Measurements from ENCODE around the gene KCNRG. TPM values are rescaled to one million over a fixed set of nuclear protein-coding genes. Genes with fewer than 3 reads are reported as not detected.

Gene KCNRG
- total and polyA plus RNA-seq, 2 of the 4 experiments (the other 2 are of a cell fraction): 0.51 to 2.7 TPM

DNA sequence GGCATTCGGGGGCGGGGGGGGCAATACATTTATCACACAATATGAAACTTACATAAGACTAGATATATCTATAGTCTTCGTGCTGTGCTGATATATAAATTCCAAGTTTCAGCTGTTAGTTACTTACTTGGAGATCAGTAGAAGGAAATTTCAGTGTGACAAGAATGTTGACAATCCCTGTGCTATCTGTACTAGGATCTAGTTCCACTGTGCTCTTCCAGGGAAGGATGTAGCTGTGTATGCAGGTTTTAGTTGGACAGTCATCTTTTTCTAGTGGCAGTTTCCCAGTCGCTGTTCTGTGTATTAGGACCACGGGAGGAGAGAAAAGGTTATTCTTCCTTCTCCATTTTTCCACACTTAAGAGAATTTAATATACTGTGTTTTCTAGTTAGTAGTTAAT, 21.6 kb upstream of the KCNRG start:
- H3K4me2 ChIP-seq (ENCODE audit: low read depth, low read length): no peak overlapping the region
- ATAC-seq (ENCODE audit: low read depth) (no peak), DNase-seq (no peak)
- peaks cover 9% of the 10 kb centered on the region for H3K9me1 ChIP-seq (ENCODE audit: insufficient read depth, low read length)
- H3K4me3 ChIP-seq (ENCODE audit: insufficient read depth, low read depth, low read length): no peak overlapping the region
- H2BK120ac ChIP-seq (ENCODE audit: low read depth, low read length): no peak overlapping the region
- H3K14ac ChIP-seq (replicated peaks; ENCODE audit: low read depth, low read length): no peak overlapping the region
- H3K27ac ChIP-seq (ENCODE audit: insufficient read depth, low read length): no peak overlapping the region
- H2AK5ac ChIP-seq (ENCODE audit: low read depth, low read length): no peak overlapping the region
- H3K79me1 ChIP-seq (ENCODE audit: low read depth in 1 of 2, low read length in 2 of 2): peaks cover 3 to 18% of the 10 kb centered on the region in 2 experiments; a peak in 3 of 4 replicates
- H3K4ac ChIP-seq (ENCODE audit: low read depth, low read length): no peak overlapping the region
- no peak overlapping the region for H3K9ac ChIP-seq (ENCODE audit: low read depth, low read length)
- WGBS, 2 experiments (ENCODE audit: extremely low coverage in 2 of 2, insufficient read length in 1 of 2): no CpG with 5 or more reads among the region's 5 CpGs
- no peak overlapping the region for H4K8ac ChIP-seq (ENCODE audit: low read depth in 2 of 2, low read length in 2 of 2)
- peaks cover 2% of the 10 kb centered on the region; the same call in 1 of the 2 replicates for H3K36me3 ChIP-seq (ENCODE audit: control insufficient read depth, insufficient read depth, low read length)
- H2BK5ac ChIP-seq (ENCODE audit: low read depth, low read length, poor library complexity, severe bottlenecking): no peak overlapping the region
- in situ Hi-C loops (cut with MboI; ENCODE audit: low sequenced_read_pairs): loop anchor here (25.0 kb wide), 1 partner anchor 919 kb away; the partner anchor contains the start of gene RNASEH2B
- H3K27me3 ChIP-seq (ENCODE audit: control insufficient read depth, insufficient read depth, low read length): no peaks in the 10 kb centered on the region
- no peaks in the 10 kb centered on the region for H4K20me1 ChIP-seq (ENCODE audit: insufficient read depth, low read length)
- H3K18ac ChIP-seq (ENCODE audit: low read depth, low read length): no peak overlapping the region
- intact Hi-C loops (cut with micrococcal nuclease): no loop called here
- no peak overlapping the region for H4K91ac ChIP-seq (ENCODE audit: insufficient read depth, low read depth, low read length)
- dilution Hi-C loops (cut with HindIII; ENCODE audit: low sequenced_read_pairs, unreplicated experiment): no loop called here
- CTCF ChIA-PET: no interaction called here
- no peak overlapping the region for H3K56ac ChIP-seq (ENCODE audit: extremely low read depth, insufficient read depth, low read length)
- H3K23ac ChIP-seq (ENCODE audit: low read depth, low read length): no peak overlapping the region
- no peak overlapping the region for H2BK20ac ChIP-seq (ENCODE audit: low read depth, low read length)
- no peak overlapping the region for H2AK9ac ChIP-seq (replicated peaks; ENCODE audit: low read depth, low read length, poor library complexity)
- TF ChIP-seq SMC3 (IDR thresholded peaks at IDR 0.05; ENCODE audit: low read depth, low read length) (no peak), CHD1 (IDR thresholded peaks at IDR 0.05; ENCODE audit: low read depth, low read length) (no peak), MAZ (IDR thresholded peaks at IDR 0.05; ENCODE audit: borderline replicate concordance, low read depth, low read length) (no peak), MAFK (IDR thresholded peaks at IDR 0.05; ENCODE audit: low read depth, low read length) (no peak), FOS (IDR thresholded peaks at IDR 0.05; ENCODE audit: low read depth, low read length) (no peak), POLR2A (IDR thresholded peaks at IDR 0.05; ENCODE audit: low read depth, low read length) (no peak), NFE2L2 (IDR thresholded peaks at IDR 0.05; ENCODE audit: low read depth, low read length) (no peak), RCOR1 (IDR thresholded peaks at IDR 0.05; ENCODE audit: insufficient replicate concordance, low read length) (no peak), CEBPB (IDR thresholded peaks at IDR 0.05; ENCODE audit: low read depth, low read length) (no peak), RAD21 (IDR thresholded peaks at IDR 0.05; ENCODE audit: low read length) (no peak), BHLHE40 (IDR thresholded peaks at IDR 0.05; ENCODE audit: low read depth, low read length) (no peak), RFX5 (IDR thresholded peaks at IDR 0.05; ENCODE audit: low read depth, low read length) (no peak)
- TF ChIP-seq, protein P1, sequence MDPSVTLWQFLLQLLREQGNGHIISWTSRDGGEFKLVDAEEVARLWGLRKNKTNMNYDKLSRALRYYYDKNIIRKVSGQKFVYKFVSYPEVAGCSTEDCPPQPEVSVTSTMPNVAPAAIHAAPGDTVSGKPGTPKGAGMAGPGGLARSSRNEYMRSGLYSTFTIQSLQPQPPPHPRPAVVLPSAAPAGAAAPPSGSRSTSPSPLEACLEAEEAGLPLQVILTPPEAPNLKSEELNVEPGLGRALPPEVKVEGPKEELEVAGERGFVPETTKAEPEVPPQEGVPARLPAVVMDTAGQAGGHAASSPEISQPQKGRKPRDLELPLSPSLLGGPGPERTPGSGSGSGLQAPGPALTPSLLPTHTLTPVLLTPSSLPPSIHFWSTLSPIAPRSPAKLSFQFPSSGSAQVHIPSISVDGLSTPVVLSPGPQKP (IDR thresholded peaks at IDR 0.05; ENCODE audit: borderline replicate concordance, low read depth, low read length): no peak
- TF ChIP-seq, protein P2, sequence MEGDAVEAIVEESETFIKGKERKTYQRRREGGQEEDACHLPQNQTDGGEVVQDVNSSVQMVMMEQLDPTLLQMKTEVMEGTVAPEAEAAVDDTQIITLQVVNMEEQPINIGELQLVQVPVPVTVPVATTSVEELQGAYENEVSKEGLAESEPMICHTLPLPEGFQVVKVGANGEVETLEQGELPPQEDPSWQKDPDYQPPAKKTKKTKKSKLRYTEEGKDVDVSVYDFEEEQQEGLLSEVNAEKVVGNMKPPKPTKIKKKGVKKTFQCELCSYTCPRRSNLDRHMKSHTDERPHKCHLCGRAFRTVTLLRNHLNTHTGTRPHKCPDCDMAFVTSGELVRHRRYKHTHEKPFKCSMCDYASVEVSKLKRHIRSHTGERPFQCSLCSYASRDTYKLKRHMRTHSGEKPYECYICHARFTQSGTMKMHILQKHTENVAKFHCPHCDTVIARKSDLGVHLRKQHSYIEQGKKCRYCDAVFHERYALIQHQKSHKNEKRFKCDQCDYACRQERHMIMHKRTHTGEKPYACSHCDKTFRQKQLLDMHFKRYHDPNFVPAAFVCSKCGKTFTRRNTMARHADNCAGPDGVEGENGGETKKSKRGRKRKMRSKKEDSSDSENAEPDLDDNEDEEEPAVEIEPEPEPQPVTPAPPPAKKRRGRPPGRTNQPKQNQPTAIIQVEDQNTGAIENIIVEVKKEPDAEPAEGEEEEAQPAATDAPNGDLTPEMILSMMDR (conservative IDR thresholded peaks at IDR 0.05; ENCODE audit: low read depth, low read length): no peak
- TF ChIP-seq, protein P3, sequence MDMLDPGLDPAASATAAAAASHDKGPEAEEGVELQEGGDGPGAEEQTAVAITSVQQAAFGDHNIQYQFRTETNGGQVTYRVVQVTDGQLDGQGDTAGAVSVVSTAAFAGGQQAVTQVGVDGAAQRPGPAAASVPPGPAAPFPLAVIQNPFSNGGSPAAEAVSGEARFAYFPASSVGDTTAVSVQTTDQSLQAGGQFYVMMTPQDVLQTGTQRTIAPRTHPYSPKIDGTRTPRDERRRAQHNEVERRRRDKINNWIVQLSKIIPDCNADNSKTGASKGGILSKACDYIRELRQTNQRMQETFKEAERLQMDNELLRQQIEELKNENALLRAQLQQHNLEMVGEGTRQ (IDR thresholded peaks at IDR 0.05; ENCODE audit: low read depth, low read length): no peak
- BruUV-seq (replicated peaks): no TSS peak
- H3K9me3 ChIP-seq (ENCODE audit: control insufficient read depth, insufficient read depth, low read length): no peaks in the 10 kb centered on the region
- no peak overlapping the region for H4K5ac ChIP-seq (ENCODE audit: low read depth, low read length)
- peaks cover 2% of the 10 kb centered on the region; the same call in 1 of the 2 replicates for H3K4me1 ChIP-seq (ENCODE audit: control insufficient read depth, insufficient read depth, low read length)
- no peak overlapping the region for H2AFZ ChIP-seq (replicated peaks; ENCODE audit: low read length, poor library complexity)
- H2BK15ac ChIP-seq (ENCODE audit: low read depth, low read length): no peak overlapping the region
- POLR2A ChIA-PET (ENCODE audit: unreplicated experiment): no interaction called here

All from IMR-90 (cell line).